Activated CD4-positive, alpha-beta memory T cell treated with anti-CD3 and anti-CD28 coated beads, Interleukin-2, amount 10 ng/mL, durations not matched to agents 7 days and 5 days (primary cell): Measurements from ENCODE around the gene ZNF19. TPM values are rescaled to one million over a fixed set of nuclear protein-coding genes. Genes with fewer than 3 reads are reported as not detected.

Source experiments
- CTCF ChIA-PET: fragments of 350-600 bp; sonication (Branson Sonifier 250); formaldehyde crosslinking; loops from one replicate; lab custom pipeline; 2021; ENCODE audit warnings: antibody characterized with exemption, inconsistent platforms; lab: Charles Lee
- POLR2A ChIA-PET: fragments of 350-600 bp; sonication (Branson Sonifier 250); formaldehyde crosslinking; loops from one replicate; lab custom pipeline; 2021; ENCODE audit warnings: antibody characterized with exemption; lab: Charles Lee
- DNase-seq: peaks from one replicate; pipeline ENCODE4 v3.0.0-alpha.2; 2020
- H3K27ac Mint-ChIP-seq: one replicate; pipeline ENCODE4 v1.8.0; 2021; ENCODE audit warnings: mild to moderate bottlenecking, mixed read lengths
- H3K27me3 Mint-ChIP-seq: one replicate; pipeline ENCODE4 v1.8.0; 2021; ENCODE audit warnings: mixed read lengths
- H3K36me3 Mint-ChIP-seq: one replicate; pipeline ENCODE4 v1.8.0; 2021; ENCODE audit warnings: low read depth, mixed read lengths
- H3K4me1 Mint-ChIP-seq: one replicate; pipeline ENCODE4 v1.8.0; 2021; ENCODE audit warnings: mixed read lengths
- H3K4me3 Mint-ChIP-seq: one replicate; pipeline ENCODE4 v1.8.0; 2021; ENCODE audit warnings: mild to moderate bottlenecking, mixed read lengths
- H3K9me3 Mint-ChIP-seq: one replicate; pipeline ENCODE4 v1.8.0; 2021; ENCODE audit warnings: mixed read lengths
- total RNA-seq, 2 experiments: library from RNA; stranded (reverse); gene quantifications; one replicate each; pipeline ENCODE4 v1.2.3, GENCODE V29; 2021

Gene ZNF19
- total RNA-seq, 2 experiments from 2014 or later: 2.1 to 2.8 TPM

DNA sequence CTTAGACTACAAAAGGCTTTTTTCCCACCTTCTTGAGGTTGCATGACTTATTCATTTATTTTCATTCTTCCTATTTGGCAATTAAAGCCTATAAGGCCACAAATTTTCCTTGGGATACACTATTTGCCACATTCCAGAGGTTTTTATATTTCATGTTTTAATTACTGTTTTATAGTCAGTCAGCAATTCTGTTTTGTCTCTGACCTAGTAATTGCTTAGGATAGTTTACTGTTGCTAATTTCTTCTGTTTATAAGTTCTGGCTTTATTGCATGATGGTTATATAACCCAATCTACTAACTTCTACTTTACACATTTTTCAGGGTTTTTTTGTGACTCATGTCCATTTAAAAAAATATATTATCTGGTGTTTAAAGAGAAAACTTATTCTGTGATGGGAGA lies 29.6 kb downstream of the ZNF19 start:
- H3K4me1 Mint-ChIP-seq: peaks cover 24% of the 10 kb centered on the region
- H3K4me3 Mint-ChIP-seq: no peak overlapping the region
- H3K36me3 Mint-ChIP-seq: peaks cover 16% of the 10 kb centered on the region
- peaks cover 2% of the 10 kb centered on the region for H3K9me3 Mint-ChIP-seq
- no peak overlapping the region for H3K27ac Mint-ChIP-seq
- ChIA-PET CTCF (no interaction called here), POLR2A (no interaction called here)
- DNase-seq: no peak
- H3K27me3 Mint-ChIP-seq: no peaks in the 10 kb centered on the region

GRCh38 chr16:71456801-71457200 lies 32.3 kb downstream of the ZNF19 start:
- Mint-ChIP-seq H3K4me1 (peaks cover 13% of the 10 kb centered on the region), H3K27ac (no peak overlapping the region), H3K36me3 (peaks cover 39% of the 10 kb centered on the region), H3K27me3 (no peaks in the 10 kb centered on the region), H3K9me3 (peaks cover 17% of the 10 kb centered on the region), H3K4me3 (no peak overlapping the region)
- DNase-seq: no peak
- POLR2A ChIA-PET: no interaction called here
- CTCF ChIA-PET: no interaction called here

- ChIA-PET CTCF (interaction anchor here (0.7 kb wide), 1 partner anchor 8 kb away, joined by 3 read pairs; no protein-coding TSS in a partner anchor), POLR2A (no interaction called here)
- H3K9me3 Mint-ChIP-seq: peaks cover 47% of the 10 kb centered on the region
- no peak overlapping the region for H3K4me3 Mint-ChIP-seq
- no peaks in the 10 kb centered on the region for H3K27me3 Mint-ChIP-seq
- no peaks in the 10 kb centered on the region for H3K4me1 Mint-ChIP-seq
- no peak overlapping the region for H3K27ac Mint-ChIP-seq
- no peak for DNase-seq
- H3K36me3 Mint-ChIP-seq: peaks cover 76% of the 10 kb centered on the region
Measured at GRCh38 chr16:71453036-71453435, 36.1 kb downstream of the ZNF19 start.

- CTCF ChIA-PET: no interaction called here
- DNase-seq: no peak
- H3K27me3 Mint-ChIP-seq: no peaks in the 10 kb centered on the region
- no peaks in the 10 kb centered on the region for H3K4me1 Mint-ChIP-seq
- H3K4me3 Mint-ChIP-seq: no peak overlapping the region
- H3K36me3 Mint-ChIP-seq: peaks cover 65% of the 10 kb centered on the region
- no peak overlapping the region for H3K27ac Mint-ChIP-seq
- POLR2A ChIA-PET: no interaction called here
- peaks cover 63% of the 10 kb centered on the region for H3K9me3 Mint-ChIP-seq
Measured at GRCh38 chr16:71449020-71449419, 40.1 kb downstream of the ZNF19 start.

- Mint-ChIP-seq H3K4me1 (no peaks in the 10 kb centered on the region), H3K36me3 (peaks cover 64% of the 10 kb centered on the region), H3K9me3 (peaks cover 64% of the 10 kb centered on the region), H3K27me3 (no peaks in the 10 kb centered on the region), H3K4me3 (no peak overlapping the region), H3K27ac (no peak overlapping the region)
- no peak for DNase-seq
- ChIA-PET CTCF (no interaction called here), POLR2A (no interaction called here)
Measured at GRCh38 chr16:71448274-71448866, 40.8 kb downstream of the ZNF19 start.

DNA sequence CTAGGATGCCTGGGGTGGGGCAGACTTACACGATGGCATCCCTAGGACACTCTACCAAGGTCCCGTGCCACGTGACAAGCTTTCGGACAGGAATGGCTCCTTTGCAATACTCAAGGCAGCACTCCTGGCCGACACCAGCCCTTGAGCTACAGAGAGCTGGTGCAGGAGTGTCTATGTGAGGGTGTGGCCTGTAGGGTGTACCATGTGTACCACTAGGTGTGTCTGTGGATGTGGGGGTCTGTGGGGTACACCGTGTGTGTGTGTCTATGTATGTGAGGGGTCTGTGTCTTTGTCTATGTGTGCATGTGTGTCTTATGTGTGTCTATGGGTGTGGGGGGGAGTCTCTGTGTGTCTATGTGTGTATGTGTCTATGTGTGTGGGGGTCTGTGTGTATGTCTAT lies 45.4 kb downstream of the ZNF19 start:
- Mint-ChIP-seq H3K27ac (no peak overlapping the region), H3K4me3 (no peak overlapping the region), H3K9me3 (peaks cover 30% of the 10 kb centered on the region), H3K27me3 (no peaks in the 10 kb centered on the region), H3K4me1 (no peaks in the 10 kb centered on the region), H3K36me3 (peaks cover 18% of the 10 kb centered on the region)
- CTCF ChIA-PET: no interaction called here
- POLR2A ChIA-PET: no interaction called here
- no peak for DNase-seq

DNA sequence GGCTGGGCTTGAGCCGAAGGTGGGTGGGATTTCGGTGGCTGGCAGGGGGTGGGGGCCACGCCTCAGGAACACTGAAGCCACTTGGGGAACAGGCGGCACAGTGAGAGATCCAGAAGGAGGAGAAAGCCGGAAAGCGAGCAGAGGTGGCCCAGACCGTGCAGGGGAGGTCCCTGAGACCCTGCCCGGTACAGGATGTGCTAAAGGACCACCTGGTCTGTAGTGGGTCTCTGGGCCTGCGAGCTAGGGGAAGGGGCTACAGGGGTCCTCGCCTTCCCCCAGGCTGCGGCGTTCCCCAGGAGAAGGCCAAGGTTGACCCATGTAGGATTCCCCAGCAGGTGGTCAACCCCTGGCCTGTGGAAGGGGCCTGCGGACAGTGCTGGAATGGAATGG lies 47.1 kb downstream of the ZNF19 start, which contains the start of gene TLE7:
Gene TLE7, minus strand, starts transcription at position 4 of the 390 bp plus-strand sequence. CDS start 8,730 bp downstream, outside the sequence.
- H3K36me3 Mint-ChIP-seq: peaks cover 8% of the 10 kb centered on the region
- no peak for DNase-seq
- H3K9me3 Mint-ChIP-seq: peaks cover 17% of the 10 kb centered on the region
- no peak within 1 kb of the TSS for H3K4me3 Mint-ChIP-seq
- H3K27ac Mint-ChIP-seq: no peak within 1 kb of the TSS
- CTCF ChIA-PET: no interaction called here
- peaks cover 4% of the 10 kb centered on the region for H3K27me3 Mint-ChIP-seq
- POLR2A ChIA-PET: no interaction called here
- H3K4me1 Mint-ChIP-seq: no peaks in the 10 kb centered on the region

- Mint-ChIP-seq H3K27me3 (peaks cover 4% of the 10 kb centered on the region), H3K27ac (no peak overlapping the region), H3K9me3 (peaks cover 17% of the 10 kb centered on the region), H3K4me1 (no peaks in the 10 kb centered on the region), H3K36me3 (peaks cover 8% of the 10 kb centered on the region), H3K4me3 (no peak overlapping the region)
- no peak for DNase-seq
- ChIA-PET CTCF (no interaction called here), POLR2A (no interaction called here)
Measured at GRCh38 chr16:71441348-71442050, 47.6 kb downstream of the ZNF19 start.

DNA sequence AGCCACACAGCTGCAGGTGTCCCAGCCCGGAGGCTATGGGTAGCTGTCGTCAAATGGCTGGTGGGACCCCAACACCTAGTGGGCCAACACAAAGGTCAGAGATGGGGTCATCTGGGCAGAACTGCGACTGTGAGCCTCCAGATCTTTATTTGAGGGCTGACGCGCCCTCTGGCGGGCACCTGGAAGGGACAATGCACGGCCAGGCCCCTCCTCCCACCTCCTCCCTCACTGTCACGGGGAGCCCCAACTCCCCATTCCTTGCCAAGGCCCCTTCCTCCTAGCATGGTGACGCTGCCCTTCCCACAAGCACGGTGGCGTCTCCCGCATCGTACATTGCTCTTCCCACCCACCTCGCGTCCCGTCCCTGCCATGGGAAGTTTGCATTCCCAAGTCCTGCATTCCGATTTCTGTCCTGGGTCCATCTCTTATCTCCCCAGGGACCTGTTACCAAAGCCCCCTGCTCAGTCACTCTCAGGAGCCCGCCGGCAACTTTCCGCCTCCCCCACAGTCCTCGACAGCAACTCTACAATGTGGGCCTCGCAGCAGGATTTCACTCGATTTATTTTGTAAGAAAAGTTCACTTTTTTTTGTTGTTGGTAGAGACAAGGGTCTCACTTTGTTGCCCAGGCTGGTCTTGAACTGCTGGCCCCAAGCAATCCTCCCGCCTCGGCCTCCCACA lies 48.3 kb downstream of the ZNF19 start:
- Mint-ChIP-seq H3K27ac (no peak overlapping the region), H3K27me3 (peaks cover 4% of the 10 kb centered on the region), H3K4me1 (no peaks in the 10 kb centered on the region), H3K4me3 (no peak overlapping the region), H3K9me3 (peaks cover 13% of the 10 kb centered on the region), H3K36me3 (peaks cover 6% of the 10 kb centered on the region)
- no peak for DNase-seq
- ChIA-PET POLR2A (no interaction called here), CTCF (interaction anchor here (1.1 kb wide), 1 partner anchor 59 kb away, joined by 5 read pairs; no protein-coding TSS in a partner anchor)

- DNase-seq: no peak
- peaks cover 4% of the 10 kb centered on the region for H3K27me3 Mint-ChIP-seq
- H3K36me3 Mint-ChIP-seq: peaks cover 5% of the 10 kb centered on the region
- ChIA-PET CTCF (interaction anchor here (1.1 to 1.5 kb wide), 2 partner anchors 12 to 60 kb away, joined by 4 to 5 read pairs; no protein-coding TSS in a partner anchor), POLR2A (no interaction called here)
- H3K4me1 Mint-ChIP-seq: no peaks in the 10 kb centered on the region
- peaks cover 7% of the 10 kb centered on the region for H3K9me3 Mint-ChIP-seq
- H3K4me3 Mint-ChIP-seq: no peak overlapping the region
- no peak overlapping the region for H3K27ac Mint-ChIP-seq
Measured at GRCh38 chr16:71439523-71439922, 49.6 kb downstream of the ZNF19 start.

DNA sequence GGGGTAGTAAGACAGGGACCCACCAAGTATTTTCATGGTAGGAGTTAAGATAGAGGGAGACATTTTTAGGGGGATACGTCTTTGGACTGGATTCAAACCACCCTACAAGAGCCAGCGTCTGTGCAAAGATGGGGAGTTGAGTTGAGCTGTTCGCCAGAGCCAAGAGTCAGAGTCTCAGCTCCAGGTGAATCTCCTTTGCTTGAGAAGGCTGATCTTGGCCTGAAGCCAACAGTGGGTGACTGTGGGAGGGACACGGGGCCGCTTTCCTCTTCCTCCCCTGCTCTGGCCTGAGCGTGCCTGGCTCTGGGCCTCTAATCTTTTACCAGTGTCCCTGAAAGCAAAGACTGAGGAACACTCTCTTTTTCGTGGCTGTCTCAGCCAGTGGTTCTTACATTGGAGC lies 52.7 kb downstream of the ZNF19 start:
- ChIA-PET POLR2A (no interaction called here), CTCF (no interaction called here)
- H3K27me3 Mint-ChIP-seq: peaks cover 4% of the 10 kb centered on the region
- DNase-seq: no peak
- H3K27ac Mint-ChIP-seq: no peak overlapping the region
- H3K4me3 Mint-ChIP-seq: no peak overlapping the region
- H3K36me3 Mint-ChIP-seq: no peaks in the 10 kb centered on the region
- H3K9me3 Mint-ChIP-seq: no peaks in the 10 kb centered on the region
- H3K4me1 Mint-ChIP-seq: no peaks in the 10 kb centered on the region

DNA sequence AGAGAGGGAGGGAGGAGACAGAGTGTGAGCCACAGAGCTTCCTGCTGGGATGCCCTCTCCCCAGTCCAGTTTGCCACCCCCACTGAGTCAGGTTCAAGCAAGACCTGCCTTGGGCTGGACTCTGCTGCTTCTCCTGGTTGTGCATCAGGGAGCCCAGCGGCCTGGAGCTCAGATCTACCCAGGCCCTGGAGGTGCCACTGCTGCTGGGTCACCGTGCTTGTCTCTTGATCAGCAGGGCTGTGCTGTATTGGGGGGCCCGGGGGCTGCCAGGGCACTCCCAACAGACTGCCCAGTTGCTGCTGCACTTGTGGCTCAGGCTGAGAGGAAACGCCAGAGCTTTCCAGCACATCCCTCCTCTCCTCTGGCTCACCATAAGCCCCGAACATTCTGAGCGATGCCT lies 56.2 kb downstream of the ZNF19 start:
- peaks cover 10% of the 10 kb centered on the region for H3K27me3 Mint-ChIP-seq
- H3K4me3 Mint-ChIP-seq: no peak overlapping the region
- no peaks in the 10 kb centered on the region for H3K4me1 Mint-ChIP-seq
- ChIA-PET POLR2A (no interaction called here), CTCF (interaction anchor here (1.6 kb wide), 1 partner anchor 67 kb away, joined by 3 read pairs; no protein-coding TSS in a partner anchor)
- H3K9me3 Mint-ChIP-seq: no peaks in the 10 kb centered on the region
- no peaks in the 10 kb centered on the region for H3K36me3 Mint-ChIP-seq
- no peak for DNase-seq
- H3K27ac Mint-ChIP-seq: no peak overlapping the region

DNA sequence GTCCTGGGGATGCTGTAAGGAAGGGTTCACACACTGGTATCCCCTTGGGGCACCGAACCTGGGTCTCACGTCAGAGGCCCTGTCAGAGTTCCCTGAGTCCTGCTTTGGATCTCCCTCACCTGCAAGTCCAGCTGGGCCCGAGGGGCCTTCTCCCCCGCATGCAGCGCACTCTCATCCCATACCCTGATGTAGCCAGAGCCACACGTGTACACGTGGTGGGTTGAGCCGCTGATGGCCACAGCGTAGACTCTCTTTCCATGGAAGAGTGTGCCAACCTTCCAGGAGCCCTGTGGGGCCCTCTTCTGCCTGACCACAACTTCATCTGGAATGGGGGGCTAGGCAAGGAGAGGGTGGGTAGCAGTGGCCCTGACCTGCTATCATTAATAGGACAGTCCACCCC lies 57.1 kb downstream of the ZNF19 start:
- Mint-ChIP-seq H3K27me3 (peaks cover 9% of the 10 kb centered on the region), H3K4me1 (no peaks in the 10 kb centered on the region), H3K9me3 (no peaks in the 10 kb centered on the region), H3K4me3 (no peak overlapping the region), H3K36me3 (no peaks in the 10 kb centered on the region), H3K27ac (no peak overlapping the region)
- POLR2A ChIA-PET: no interaction called here
- no peak for DNase-seq
- CTCF ChIA-PET: no interaction called here
